H9 (cell line): ENCODE results near the gene KRTAP4-8. TPM values are rescaled to one million over a fixed set of nuclear protein-coding genes. Genes with fewer than 3 reads are reported as not detected.

Experiments used
- DNase-seq: peaks from one replicate; pipeline ENCODE4 v3.0.0-alpha.2; 2017
- H2AFZ ChIP-seq: one replicate; pipeline ENCODE4 v1.6.1; 2013; ENCODE audit warnings: mild to moderate bottlenecking, low read length, control low read depth, moderate library complexity
- H2AK5ac ChIP-seq: 2 replicates; pipeline ENCODE4 v1.6.1; 2013; ENCODE audit warnings: low read length, control low read depth, mixed read lengths; ENCODE audit not compliant: insufficient read length
- H2BK120ac ChIP-seq: one replicate; pipeline ENCODE4 v1.6.1; 2013; ENCODE audit warnings: low read depth, mild to moderate bottlenecking, low read length, control low read depth, inconsistent platforms; ENCODE audit not compliant: poor library complexity, severe bottlenecking
- H2BK12ac ChIP-seq: 2 replicates; pipeline ENCODE4 v1.6.1; 2013; ENCODE audit warnings: low read length, control low read depth, mixed read lengths, low read depth; ENCODE audit not compliant: insufficient read length
- H2BK15ac ChIP-seq: 2 replicates; pipeline ENCODE4 v1.6.1; 2013; ENCODE audit warnings: low read depth, low read length, control low read depth
- H2BK20ac ChIP-seq: one replicate; pipeline ENCODE4 v1.6.1; 2013; ENCODE audit warnings: low read depth, mild to moderate bottlenecking, low read length, control low read depth, inconsistent platforms; ENCODE audit not compliant: poor library complexity, severe bottlenecking
- H2BK5ac ChIP-seq: 2 replicates; pipeline ENCODE4 v1.6.1; 2013; ENCODE audit warnings: low read length, control low read depth, mixed read lengths; ENCODE audit not compliant: insufficient read length
- H3K14ac ChIP-seq: 2 replicates; pipeline ENCODE4 v1.6.1; 2013; ENCODE audit warnings: low read length, control low read depth; ENCODE audit not compliant: insufficient read depth
- H3K18ac ChIP-seq: 2 replicates; pipeline ENCODE4 v1.6.1; 2013; ENCODE audit warnings: low read depth, mild to moderate bottlenecking, mixed read lengths, low read length, control low read depth; ENCODE audit not compliant: insufficient read length
- H3K23ac ChIP-seq: 2 replicates; pipeline ENCODE4 v1.6.1; 2013; ENCODE audit warnings: low read length, control low read depth, mixed read lengths, low read depth; ENCODE audit not compliant: insufficient read length
- H3K23me2 ChIP-seq: 2 replicates; pipeline ENCODE4 v1.6.1; 2013; ENCODE audit warnings: low read depth, mild to moderate bottlenecking, mixed read lengths, low read length, control low read depth; ENCODE audit not compliant: insufficient read length, poor library complexity, severe bottlenecking
- H3K27ac ChIP-seq: 2 replicates; pipeline ENCODE4 v1.5.1; 2013; ENCODE audit warnings: low read length, control low read depth, mixed read lengths, low read depth; ENCODE audit not compliant: insufficient read length
- H3K27me3 ChIP-seq: 2 replicates; pipeline ENCODE4 v1.6.1; 2013; ENCODE audit warnings: low read length, control low read depth, inconsistent platforms; ENCODE audit not compliant: insufficient read depth
- H3K4ac ChIP-seq: 2 replicates; pipeline ENCODE4 v1.6.1; 2013; ENCODE audit warnings: low read depth, mild to moderate bottlenecking, control low read depth, inconsistent platforms, low read length, moderate library complexity
- H3K4me1 ChIP-seq: 2 replicates; pipeline ENCODE4 v1.6.1; 2013; ENCODE audit warnings: low read length, control low read depth, inconsistent platforms; ENCODE audit not compliant: insufficient read depth
- H3K4me2 ChIP-seq: 2 replicates; pipeline ENCODE4 v1.6.1; 2013; ENCODE audit warnings: low read length, control low read depth, mixed read lengths; ENCODE audit not compliant: insufficient read length, insufficient read depth
- H3K56ac ChIP-seq: 2 replicates; pipeline ENCODE4 v1.6.1; 2013; ENCODE audit warnings: low read depth, mild to moderate bottlenecking, mixed read lengths, low read length, control low read depth; ENCODE audit not compliant: insufficient read length
- H3K79me1 ChIP-seq: 2 replicates; pipeline ENCODE4 v1.6.1; 2013; ENCODE audit warnings: low read depth, mild to moderate bottlenecking, moderate library complexity, low read length, control low read depth, inconsistent platforms; ENCODE audit not compliant: insufficient read depth, poor library complexity, severe bottlenecking
- H3K79me2 ChIP-seq: 2 replicates; pipeline ENCODE4 v1.6.1; 2013; ENCODE audit warnings: low read length, control low read depth, inconsistent platforms; ENCODE audit not compliant: insufficient read depth
- H3K9ac ChIP-seq: 2 replicates; pipeline ENCODE4 v1.6.1; 2013; ENCODE audit warnings: low read length, control low read depth, mixed read lengths; ENCODE audit not compliant: insufficient read length; ENCODE audit errors: extremely low read depth
- H3K9me3 ChIP-seq: one replicate; pipeline ENCODE4 v1.6.1; 2013; ENCODE audit warnings: low read depth, low read length, inconsistent platforms; ENCODE audit not compliant: control insufficient read depth
- H3T11ph ChIP-seq: one replicate; pipeline ENCODE4 v1.6.1; 2013; ENCODE audit warnings: mild to moderate bottlenecking, low read length, control low read depth, inconsistent platforms
- H4K20me1 ChIP-seq: one replicate; pipeline ENCODE4 v1.6.1; 2013; ENCODE audit not compliant: control insufficient read depth, insufficient read length, insufficient read depth
- H4K5ac ChIP-seq: 2 replicates; pipeline ENCODE4 v1.6.1; 2013; ENCODE audit warnings: low read depth, mild to moderate bottlenecking, mixed read lengths, low read length, control low read depth; ENCODE audit not compliant: insufficient read length
- H4K8ac ChIP-seq: replicated peaks from 2 replicates; pipeline ENCODE4 v1.6.1; 2013; ENCODE audit warnings: low read length, control low read depth, mixed read lengths, low read depth; ENCODE audit not compliant: insufficient read length
- H4K91ac ChIP-seq: 2 replicates; pipeline ENCODE4 v1.6.1; 2013; ENCODE audit warnings: low read depth, mild to moderate bottlenecking, moderate library complexity, mixed read lengths, low read length, control low read depth; ENCODE audit not compliant: insufficient read length
- H3K27ac Mint-ChIP-seq, 3 experiments: 2 replicates in 2 of 3; 3 replicates in 1 of 3; pipeline ENCODE4 v1.8.0; 2020 to 2021; ENCODE audit warnings: mixed read lengths in 3 of 3, mild to moderate bottlenecking in 1 of 3, moderate library complexity in 1 of 3
- H3K27me3 Mint-ChIP-seq: 2 replicates; pipeline ENCODE4 v1.8.0; 2021; ENCODE audit warnings: low read depth, mild to moderate bottlenecking, moderate library complexity, mixed read lengths
- H3K36me3 Mint-ChIP-seq, 3 experiments: 2 replicates in 2 of 3; 3 replicates in 1 of 3; pipeline ENCODE4 v1.8.0; 2020 to 2021; ENCODE audit warnings: low read depth in 3 of 3, mixed read lengths in 3 of 3; ENCODE audit not compliant: insufficient read depth in 1 of 3
- H3K4me1 Mint-ChIP-seq, 2 experiments: 2 replicates each; pipeline ENCODE4 v1.8.0; 2020; ENCODE audit warnings: mixed read lengths in 2 of 2
- H3K4me3 Mint-ChIP-seq, 2 experiments: 2 replicates in 1 of 2; 3 replicates in 1 of 2; pipeline ENCODE4 v1.8.0; 2020 to 2021; ENCODE audit warnings: mild to moderate bottlenecking in 2 of 2, mixed read lengths in 2 of 2, moderate library complexity in 1 of 2
- H3K9me3 Mint-ChIP-seq, 2 experiments: 2 replicates in 1 of 2; 3 replicates in 1 of 2; pipeline ENCODE4 v1.8.0; 2020; ENCODE audit warnings: mild to moderate bottlenecking in 2 of 2, mixed read lengths in 2 of 2, moderate library complexity in 1 of 2
- CTCF ChIP-seq: fragments of 200-600 bp; sonication (generic); conservative IDR thresholded peaks from 3 replicates; pipeline ENCODE4 v1.8.0; 2021; ENCODE audit warnings: antibody characterized with exemption, mild to moderate bottlenecking
- WGBS: extraction: QIAGEN DNeasy Blood & Tissue Kit; methylation state at CpG from one replicate; pipeline ENCODE4 v1.1.7; 2013; ENCODE audit warnings: missing lambda C conversion rate, low lambda C conversion rate, mixed read lengths; ENCODE audit not compliant: insufficient read length; ENCODE audit errors: extremely low coverage; 5-methylcytosine and 5-hydroxymethylcytosine counted together
- total RNA-seq: library from RNA; stranded (reverse); gene quantifications from 2 replicates; pipeline ENCODE4 v1.2.1, GENCODE V29; 2021

Gene KRTAP4-8
- total RNA-seq, 1 experiment from 2014 or later = not detected

- Histone ChIP-seq H2BK120ac (no peak overlapping the region), H3K79me1 (no peaks in the 10 kb centered on the region), H2BK12ac (no peak overlapping the region), H2AK5ac (no peak overlapping the region), H3K14ac (no peak overlapping the region), H4K91ac (no peak overlapping the region), H3K4me1 (no peaks in the 10 kb centered on the region), H3T11ph (no peak overlapping the region), H3K4ac (no peak overlapping the region), H3K23ac (no peak overlapping the region), H2AFZ (no peak overlapping the region), H3K27me3 (no peaks in the 10 kb centered on the region), H3K79me2 (no peaks in the 10 kb centered on the region), H3K9ac (no peak overlapping the region), H4K5ac (no peak overlapping the region), H3K56ac (no peak overlapping the region), H3K23me2 (no peaks in the 10 kb centered on the region), H3K18ac (no peak overlapping the region), H4K8ac (no peak overlapping the region), H2BK20ac (no peak overlapping the region), H2BK5ac (no peak overlapping the region), H2BK15ac (no peak overlapping the region), H3K9me3 (peaks cover 4% of the 10 kb centered on the region), H3K27ac (no peak overlapping the region), H4K20me1 (no peaks in the 10 kb centered on the region), H3K4me2 (no peak overlapping the region)
- no peak for DNase-seq
- peaks cover 21 to 36% of the 10 kb centered on the region in 2 experiments for H3K9me3 Mint-ChIP-seq
- H3K27me3 Mint-ChIP-seq = no peaks in the 10 kb centered on the region
- peaks cover 8 to 15% (median 8%) of the 10 kb centered on the region in 3 experiments for H3K36me3 Mint-ChIP-seq
- WGBS = no CpG with 5 or more reads among the region's 5 CpGs
- H3K4me1 Mint-ChIP-seq = peaks cover 28 to 30% of the 10 kb centered on the region in 2 experiments
- no peak overlapping the region for H3K4me3 Mint-ChIP-seq
- no peak for TF ChIP-seq CTCF
- H3K27ac Mint-ChIP-seq = no peak overlapping the region
These were observed 18.4 kb upstream of the KRTAP4-8 start for GRCh38 chr17:41116297-41116696.
